ENCODE measurements around the gene DPP4.
A peak's percentile ranks its signal among the peaks of the same experiment; 100 is the strongest.

DPP4 gene

GRCh38 chr2:162085090-162085891 lies 11.3 kb upstream of the DPP4 start:
- DNase-seq: no peak

GRCh38 chr2:162084536-162084935 lies 10.5 kb upstream of the DPP4 start:
- DNase-seq: no peak

GRCh38 chr2:162082681-162083080 lies 8.7 kb upstream of the DPP4 start:
- no peak for DNase-seq

GRCh38 chr2:162082036-162082435 lies 8.0 kb upstream of the DPP4 start:
- no peak for DNase-seq

- DNase-seq: no peak
Observed at GRCh38 chr2:162079514-162079913, 5.5 kb upstream of the DPP4 start.

- DNase-seq: no peak
Observed at GRCh38 chr2:162075689-162076132, 1.7 kb upstream of the DPP4 start.

- DNase-seq: no peak
Observed at GRCh38 chr2:162074928-162075688, 1.1 kb upstream of the DPP4 start.

- no peak for DNase-seq
Observed at GRCh38 chr2:162074632-162074895, 549 bp upstream of the DPP4 start.

- peak; percentile 18 for DNase-seq
Observed at GRCh38 chr2:162072976-162073887, 783 bp downstream of the DPP4 start.

- DNase-seq: no peak
Observed at GRCh38 chr2:162072181-162072702, 1.8 kb downstream of the DPP4 start.

GRCh38 chr2:162071001-162071400 lies 3.0 kb downstream of the DPP4 start:
- no peak for DNase-seq

GRCh38 chr2:162070228-162070936 lies 3.6 kb downstream of the DPP4 start:
- no peak for DNase-seq

GRCh38 chr2:162069267-162069903 lies 4.6 kb downstream of the DPP4 start:
- DNase-seq: no peak

- no peak for DNase-seq
Observed at GRCh38 chr2:162067596-162067995, 6.4 kb downstream of the DPP4 start.

GRCh38 chr2:162065767-162066166 lies 8.2 kb downstream of the DPP4 start:
- DNase-seq: no peak

- DNase-seq: no peak
Observed at GRCh38 chr2:162063899-162064298, 10.1 kb downstream of the DPP4 start.

- peak; percentile 10 for DNase-seq
Observed at GRCh38 chr2:162063281-162063680, 10.7 kb downstream of the DPP4 start.

GRCh38 chr2:162062559-162062958 lies 11.5 kb downstream of the DPP4 start:
- DNase-seq: no peak

GRCh38 chr2:162061021-162061420 lies 13.0 kb downstream of the DPP4 start:
- DNase-seq: no peak

- no peak for DNase-seq
Observed at GRCh38 chr2:162060532-162060931, 13.5 kb downstream of the DPP4 start.

- DNase-seq: no peak
Observed at GRCh38 chr2:162058973-162059668, 14.9 kb downstream of the DPP4 start.

Measured in hematopoietic multipotent progenitor cell treated with erythropoietin and hydrocortisone succinate and interleukin-3 and kit ligand, for 4 days (in vitro differentiated cells).